Right cardiac atrium (tissue), 5 donors: ENCODE measurements around the gene C1QTNF12. TPM values are rescaled to one million over a fixed set of nuclear protein-coding genes. Genes with fewer than 3 reads are reported as not detected.
A peak's percentile ranks its signal among the peaks of the same experiment; 100 is the strongest.

ENCODE experiments used
- ATAC-seq, 2 donors: fragments of 200-7000 bp; cut with Tn5 transposase; one replicate each; pipeline versions ENCODE4 v1.8.0 to v1.9.1; 2020; ENCODE audit warnings: moderate library complexity in 2 of 2, mild to moderate bottlenecking in 1 of 2
- DNase-seq, 3 donors: peaks; one replicate each; pipeline ENCODE4 v3.0.0-alpha.2; 2020
- H3K27ac ChIP-seq: one replicate; pipeline ENCODE4 v1.5.1; 2013; ENCODE audit warnings: mild to moderate bottlenecking, low read length, control low read depth, moderate library complexity
- H3K27me3 ChIP-seq: one replicate; pipeline ENCODE4 v1.6.1; 2013; ENCODE audit not compliant: control insufficient read depth, insufficient read depth
- H3K4me1 ChIP-seq: one replicate; pipeline ENCODE4 v1.6.1; 2013; ENCODE audit warnings: low read length; ENCODE audit not compliant: control insufficient read depth, insufficient read depth
- H3K4me3 ChIP-seq: one replicate; pipeline ENCODE4 v1.5.1; 2013; ENCODE audit warnings: low read length, control low read depth
- H3K9me3 ChIP-seq: one replicate; pipeline ENCODE4 v1.6.1; 2013; ENCODE audit warnings: low read length; ENCODE audit not compliant: control insufficient read depth
- WGBS: extraction: QIAGEN DNeasy Blood & Tissue Kit; methylation state at CpG from one replicate; pipeline ENCODE4 v1.1.7; 2013; 5-methylcytosine and 5-hydroxymethylcytosine counted together
- intact Hi-C, 4 donors: fragments of 100-400 bp; cut with DNase I; formaldehyde crosslinking; loops; one replicate each; pipeline versions ENCODE4 v1.11.0 to v1.14.0; 2022 to 2023
- polyA plus RNA-seq: library from polyadenylated mRNA; stranded (reverse); fragments of 200-250 nt; gene quantifications from one replicate; pipeline ENCODE4 v1.2.3, GENCODE V29; 2013
- total RNA-seq, 4 donors: library from RNA; stranded (reverse); fragmentation: NEBNext Ultra II Directional; extraction: Animal tissue kit (Norgen Biotek cat#: 25700); gene quantifications; one replicate each; pipeline ENCODE4 v1.2.1, GENCODE V29; 2021
- donor health status: healthy with polysubstance abuse.
- donor health status: DM: no; HTN: yes; CAD: no.
- donor health status: DM: no; HTN: no; CAD: no.
- donor health status: DM: no; HTN: yes; CAD: no; lungs with severe emphysema.
- donor health status: DM: yes; HTN: yes; CAD: no.

C1QTNF12 gene
- total and polyA plus RNA-seq, 5 donors: 0.36 to 2.4 (median 1.0) TPM; not detected in 1

DNA sequence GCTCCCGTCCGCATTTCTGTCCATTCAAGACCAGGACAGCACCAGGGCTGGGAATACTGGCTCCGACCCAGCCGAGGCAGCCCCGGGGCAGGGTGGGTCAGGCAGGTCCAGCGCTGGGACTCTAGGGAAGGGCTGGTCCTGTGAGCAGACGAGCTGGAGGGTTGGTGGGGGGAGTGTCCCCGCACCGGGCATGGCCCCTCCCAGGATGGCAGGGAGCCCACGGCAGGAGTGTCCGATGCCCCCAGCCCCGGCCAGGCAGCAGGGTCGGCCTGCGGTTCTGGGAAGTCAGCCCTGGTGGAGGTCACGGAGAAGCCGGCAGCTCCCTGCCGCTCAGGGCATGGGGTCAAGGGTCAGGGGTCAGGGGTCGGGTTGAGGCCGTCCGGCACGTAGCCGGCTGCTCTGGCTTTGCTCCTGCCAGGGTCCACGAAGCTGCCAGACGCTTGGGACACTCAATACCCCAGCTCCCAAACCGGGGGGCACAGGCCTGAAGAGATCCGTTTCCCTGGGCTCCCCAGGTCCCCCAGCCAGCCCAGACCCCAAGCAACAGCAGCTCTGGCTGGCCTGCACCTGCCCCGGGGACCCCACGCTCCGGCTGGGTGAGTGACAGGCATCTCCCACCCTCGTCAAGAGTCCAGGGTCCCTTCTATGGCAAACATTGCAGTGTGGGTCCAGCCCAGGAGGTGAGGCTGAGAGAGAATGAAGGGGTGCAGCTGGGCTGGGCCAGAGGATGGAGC is 6.7 kb downstream of the C1QTNF12 start:
- intact Hi-C loops: loop anchor here in 1 of 4 donors (10.0 kb wide), 1 partner anchor 115 kb away; no protein-coding TSS in a partner anchor
- Histone ChIP-seq H3K4me1 (no peaks in the 10 kb centered on the region), H3K27ac (no peak overlapping the region), H3K9me3 (no peaks in the 10 kb centered on the region), H3K4me3 (no peak overlapping the region), H3K27me3 (no peaks in the 10 kb centered on the region)
- 26% methylated on average over 30 of the region's 30 CpGs for WGBS
- DNase-seq: no peak
- no peak for ATAC-seq

DNA sequence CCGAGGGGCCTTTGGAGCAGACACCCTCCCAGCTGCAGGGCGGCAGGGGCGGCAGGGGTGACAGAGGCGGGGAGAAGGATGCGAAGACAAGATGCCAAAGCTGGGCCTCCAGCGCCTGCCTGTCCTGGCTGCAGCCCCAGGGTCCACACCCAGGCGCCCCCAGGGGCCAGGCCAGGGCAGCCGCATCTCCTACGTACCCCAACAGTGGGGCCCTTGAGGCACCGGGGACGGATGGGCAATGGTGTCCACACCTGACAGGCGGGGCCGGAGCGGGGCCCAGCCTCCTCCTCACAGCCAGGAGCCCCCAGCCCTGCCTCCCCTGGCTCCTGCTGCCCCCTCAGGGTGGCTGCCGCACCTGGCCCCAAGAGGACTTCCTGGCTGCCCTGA is 7.3 kb downstream of the C1QTNF12 start:
- 57% methylated on average over 15 of the region's 15 CpGs for WGBS
- no peak overlapping the region for H3K4me3 ChIP-seq
- intact Hi-C loops: loop anchor here in 1 of 4 donors (10.0 kb wide), 1 partner anchor 114 kb away; no protein-coding TSS in a partner anchor
- H3K27ac ChIP-seq: no peak overlapping the region
- no peaks in the 10 kb centered on the region for H3K27me3 ChIP-seq
- DNase-seq: no peak
- H3K4me1 ChIP-seq: no peaks in the 10 kb centered on the region
- no peaks in the 10 kb centered on the region for H3K9me3 ChIP-seq
- no peak for ATAC-seq

DNA sequence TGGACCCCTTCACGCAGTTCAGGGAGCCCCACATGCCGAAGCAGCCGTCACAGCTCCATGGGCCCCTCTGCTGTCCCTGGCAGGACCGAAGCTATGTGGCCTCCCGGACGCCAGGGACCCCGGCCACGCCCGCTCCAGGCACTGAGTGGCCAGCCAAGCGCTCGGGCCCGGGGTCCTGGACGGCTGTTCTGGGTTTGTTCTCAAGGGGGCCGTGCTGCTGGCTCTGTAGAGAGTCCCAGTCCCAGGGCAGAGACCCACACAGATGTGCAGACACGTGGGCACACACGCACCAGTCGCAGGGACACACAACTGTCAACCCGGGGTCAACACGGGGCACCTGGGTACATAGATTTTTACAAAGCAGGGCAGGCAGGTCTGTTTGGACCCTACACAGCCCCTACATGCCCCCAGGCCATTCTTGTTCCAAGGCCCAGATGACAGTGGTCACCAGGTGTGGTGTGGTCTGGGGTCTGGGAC is 7.8 kb downstream of the C1QTNF12 start:
- Histone ChIP-seq H3K4me1 (no peaks in the 10 kb centered on the region), H3K27me3 (no peaks in the 10 kb centered on the region), H3K4me3 (no peak overlapping the region), H3K9me3 (no peaks in the 10 kb centered on the region), H3K27ac (no peak overlapping the region)
- DNase-seq: no peak
- intact Hi-C loops: loop anchor here in 1 of 4 donors (10.0 kb wide), 1 partner anchor 114 kb away; no protein-coding TSS in a partner anchor
- no peak for ATAC-seq
- 62% methylated on average over 19 of the region's 19 CpGs for WGBS

DNA sequence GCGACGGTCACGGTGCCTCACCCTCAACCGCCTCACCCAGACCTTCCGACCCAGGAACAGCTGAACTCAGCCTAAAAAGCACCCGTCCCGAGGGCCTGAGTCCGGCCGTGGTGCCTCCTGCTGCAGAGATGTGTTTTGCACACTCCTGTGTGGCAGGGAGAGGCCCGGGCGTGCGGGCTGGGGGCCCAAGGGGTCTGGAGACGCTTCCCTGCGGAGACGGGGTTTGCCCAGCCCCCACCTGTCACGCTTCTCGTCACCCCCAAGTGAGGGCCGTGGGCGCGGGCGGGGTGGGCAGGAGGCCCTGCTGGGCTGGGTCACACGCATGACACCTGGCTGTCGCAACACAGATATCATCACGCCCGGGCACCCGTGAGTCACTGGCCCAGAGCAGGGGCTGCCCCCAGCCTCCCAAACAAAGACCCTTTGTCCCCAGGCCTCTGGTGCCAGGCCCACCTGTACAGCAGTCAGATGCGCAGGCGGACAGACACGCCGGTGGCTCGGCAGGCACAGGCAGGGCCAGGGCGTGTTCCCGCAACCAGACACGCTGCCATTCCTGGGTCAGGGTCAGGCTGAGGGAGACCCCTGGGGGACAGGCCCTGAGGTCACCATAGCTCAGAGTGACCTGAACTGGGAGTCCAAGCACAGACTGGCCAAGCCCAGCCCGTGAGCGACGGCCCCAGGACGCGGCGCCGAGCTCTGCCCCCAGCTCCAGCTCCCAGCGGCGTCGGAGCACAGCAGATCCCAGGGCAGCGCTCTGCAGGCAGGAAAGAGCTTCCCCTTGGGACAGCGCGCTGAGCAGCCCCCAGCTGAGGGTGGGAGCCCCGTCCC is 8.4 kb downstream of the C1QTNF12 start:
- Histone ChIP-seq H3K27me3 (no peaks in the 10 kb centered on the region), H3K4me1 (peaks cover 1% of the 10 kb centered on the region), H3K9me3 (no peaks in the 10 kb centered on the region), H3K27ac (no peak overlapping the region), H3K4me3 (no peak overlapping the region)
- 36% methylated on average over 48 of the region's 48 CpGs for WGBS
- intact Hi-C loops: loop anchor here in 1 of 4 donors (10.0 kb wide), 1 partner anchor 113 kb away; no protein-coding TSS in a partner anchor
- ATAC-seq (no peak), DNase-seq (no peak)

DNA sequence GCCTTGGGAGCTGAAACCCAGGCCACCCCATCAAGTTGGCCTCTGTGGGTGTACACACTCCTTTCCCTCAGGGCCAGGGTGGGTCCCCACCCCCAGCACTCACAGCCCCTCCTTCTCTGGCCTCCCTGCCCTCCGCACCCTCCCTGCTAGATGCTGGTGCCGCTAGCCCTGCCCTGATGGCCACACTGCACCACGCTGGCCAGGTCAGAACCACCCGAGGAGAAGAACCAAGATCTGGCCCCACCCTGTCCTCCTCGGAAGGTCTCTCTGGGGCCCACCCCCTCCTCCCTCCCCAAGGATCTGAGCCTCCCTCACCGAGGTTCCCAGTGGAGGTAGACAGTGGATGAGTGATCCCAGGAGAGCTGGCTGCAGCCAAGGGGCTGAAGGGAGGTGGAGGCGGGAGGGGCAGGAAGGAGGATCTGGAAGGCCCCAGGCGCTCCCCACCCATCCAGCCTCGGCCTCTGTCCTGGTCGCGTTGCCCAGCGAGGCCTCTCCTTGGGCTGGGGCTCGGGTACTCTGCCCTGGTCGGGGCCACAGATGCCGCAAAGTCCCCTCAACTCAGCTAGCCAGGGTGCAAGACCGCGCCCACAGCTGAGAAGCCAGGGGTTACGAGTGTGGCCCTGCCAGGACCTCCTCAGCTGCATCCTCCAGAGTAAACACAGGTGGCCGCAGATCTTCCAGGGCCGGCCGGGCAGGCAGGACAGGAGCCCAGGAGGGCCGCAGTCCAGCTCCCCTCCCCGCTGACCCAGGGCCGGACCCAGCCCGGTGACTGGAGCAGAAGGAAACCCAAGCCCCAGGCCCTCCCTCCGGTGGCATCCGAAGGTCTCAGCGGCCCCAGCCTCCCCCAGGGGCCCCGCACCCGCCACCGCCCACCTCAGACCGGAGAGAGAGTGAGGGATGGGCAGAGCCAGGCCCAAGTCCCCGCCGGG is 9.3 kb downstream of the C1QTNF12 start:
- Histone ChIP-seq H3K4me3 (no peak overlapping the region), H3K27me3 (no peaks in the 10 kb centered on the region), H3K27ac (no peak overlapping the region), H3K9me3 (no peaks in the 10 kb centered on the region), H3K4me1 (peaks cover 5% of the 10 kb centered on the region)
- 39% methylated on average over 34 of the region's 34 CpGs for WGBS
- intact Hi-C loops: loop anchor here in 1 of 4 donors (10.0 kb wide), 1 partner anchor 112 kb away; no protein-coding TSS in a partner anchor
- no peak for DNase-seq
- ATAC-seq: peak in 1 of 2 donors; percentile 3

DNA sequence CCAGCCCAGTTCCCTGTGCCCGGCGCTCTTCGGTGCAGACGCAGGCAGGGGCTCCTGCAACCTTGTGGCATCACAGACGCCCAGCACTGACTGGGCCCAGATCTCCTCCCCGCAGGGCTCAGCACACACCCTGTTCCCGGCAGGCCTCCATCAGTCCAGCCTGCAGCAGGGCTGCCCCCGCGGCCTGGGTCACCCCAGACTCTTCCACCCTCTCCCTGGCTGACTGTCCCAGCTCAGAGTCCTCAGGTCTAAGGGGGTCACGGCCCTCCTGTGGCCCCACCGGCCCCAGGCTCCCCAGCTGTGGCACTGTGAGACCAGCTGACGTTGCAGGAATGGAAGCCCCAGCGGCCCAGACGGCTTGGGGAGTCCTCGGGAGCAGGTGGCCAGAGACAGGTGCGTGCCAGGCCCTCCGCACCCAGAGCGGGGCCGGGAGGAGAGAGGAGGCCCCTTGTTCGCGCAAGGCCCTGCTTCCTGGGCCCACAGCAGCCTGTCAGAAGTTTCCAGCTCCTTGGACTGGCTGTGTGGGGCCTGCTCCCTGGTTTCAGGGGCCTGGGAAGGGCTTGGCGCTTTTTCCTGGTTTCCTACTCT is 10.3 kb downstream of the C1QTNF12 start:
- ATAC-seq: no peak
- no peak overlapping the region for H3K4me3 ChIP-seq
- no peak overlapping the region for H3K27ac ChIP-seq
- no peaks in the 10 kb centered on the region for H3K27me3 ChIP-seq
- peaks cover 5% of the 10 kb centered on the region for H3K4me1 ChIP-seq
- no peaks in the 10 kb centered on the region for H3K9me3 ChIP-seq
- no peak for DNase-seq
- intact Hi-C loops: loop anchor here in 1 of 4 donors (10.0 kb wide), 1 partner anchor 111 kb away; no protein-coding TSS in a partner anchor
- 80% methylated on average over 22 of the region's 22 CpGs for WGBS

DNA sequence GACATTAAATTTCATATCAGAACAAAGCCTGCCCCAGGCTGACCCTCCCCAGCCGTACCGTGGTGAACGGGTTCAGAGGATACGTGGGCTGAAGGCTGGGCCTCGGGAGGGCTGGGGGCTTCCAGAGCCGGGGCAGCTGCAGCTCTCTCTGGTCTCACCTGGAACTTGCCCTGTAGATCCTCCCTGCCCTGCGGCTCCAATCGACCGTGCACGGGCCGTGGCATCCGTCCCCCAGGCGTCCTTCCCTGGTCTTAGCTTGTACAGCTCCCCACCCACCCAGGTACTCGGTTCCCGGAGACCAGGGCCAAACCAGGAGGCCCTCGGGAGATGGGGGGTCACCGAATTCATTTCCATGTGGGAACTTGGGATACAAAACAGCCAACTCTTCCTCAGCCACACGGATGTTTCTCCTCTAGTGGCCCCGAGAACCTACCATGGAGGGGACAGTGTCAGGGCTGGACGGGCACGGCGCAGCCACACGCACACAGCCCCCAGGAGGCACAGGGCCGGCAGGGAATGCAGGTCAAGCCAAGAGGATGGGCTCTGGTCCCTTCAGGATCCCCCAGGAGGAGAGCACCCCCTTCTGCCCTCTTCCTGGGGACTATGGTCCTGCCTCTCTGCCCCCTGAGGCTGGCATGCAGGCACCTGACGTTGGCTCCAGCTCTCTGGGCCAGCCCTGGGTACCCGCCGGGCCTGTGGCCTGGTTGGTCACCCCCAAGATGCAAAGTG is 11.3 kb downstream of the C1QTNF12 start:
- Histone ChIP-seq H3K9me3 (no peaks in the 10 kb centered on the region), H3K27me3 (no peaks in the 10 kb centered on the region), H3K4me1 (peaks cover 5% of the 10 kb centered on the region), H3K4me3 (no peak overlapping the region), H3K27ac (no peak overlapping the region)
- ATAC-seq (no peak), DNase-seq (no peak)
- 89% methylated on average over 27 of the region's 27 CpGs for WGBS
- intact Hi-C loops: loop anchor here in 1 of 4 donors (10.0 kb wide), 1 partner anchor 110 kb away; no protein-coding TSS in a partner anchor

DNA sequence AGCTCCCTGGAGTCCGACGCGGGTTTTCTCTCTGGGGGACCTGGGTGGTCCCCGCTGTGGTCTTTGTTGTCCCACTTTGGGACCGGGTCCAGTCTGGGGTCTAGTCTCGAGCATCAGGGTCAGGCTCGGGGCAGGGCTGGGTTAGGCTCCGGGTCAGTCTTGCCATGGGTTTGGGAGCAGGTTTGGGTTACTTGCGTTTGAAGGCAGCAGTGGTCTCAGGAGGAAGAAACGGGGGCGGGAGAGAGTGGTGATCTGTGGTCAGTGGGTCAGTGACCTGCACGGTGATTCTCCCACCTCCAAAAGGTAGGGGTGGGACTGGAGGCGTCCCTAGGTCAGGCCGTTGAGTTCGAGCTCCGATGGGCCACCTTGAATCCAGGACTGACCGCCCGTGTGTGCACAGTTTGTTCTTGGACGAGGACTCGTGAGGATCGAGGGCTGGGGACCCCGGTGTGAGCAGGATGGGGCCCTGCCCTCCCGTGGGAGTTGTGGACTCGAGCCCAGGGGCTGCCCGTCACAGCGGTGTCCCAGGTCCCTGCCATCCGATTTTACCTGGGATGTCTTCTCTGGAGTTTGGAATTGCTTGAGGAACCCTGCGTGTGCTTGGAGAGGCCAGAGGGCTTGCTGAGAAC is 12.2 kb downstream of the C1QTNF12 start:
- intact Hi-C loops: loop anchor here in 1 of 4 donors (10.0 kb wide), 1 partner anchor 109 kb away; no protein-coding TSS in a partner anchor
- Histone ChIP-seq H3K9me3 (no peaks in the 10 kb centered on the region), H3K27ac (no peak overlapping the region), H3K4me3 (no peak overlapping the region), H3K4me1 (peaks cover 11% of the 10 kb centered on the region), H3K27me3 (no peaks in the 10 kb centered on the region)
- DNase-seq (no peak), ATAC-seq (no peak)
- WGBS: 95% methylated on average over 28 of the region's 28 CpGs

DNA sequence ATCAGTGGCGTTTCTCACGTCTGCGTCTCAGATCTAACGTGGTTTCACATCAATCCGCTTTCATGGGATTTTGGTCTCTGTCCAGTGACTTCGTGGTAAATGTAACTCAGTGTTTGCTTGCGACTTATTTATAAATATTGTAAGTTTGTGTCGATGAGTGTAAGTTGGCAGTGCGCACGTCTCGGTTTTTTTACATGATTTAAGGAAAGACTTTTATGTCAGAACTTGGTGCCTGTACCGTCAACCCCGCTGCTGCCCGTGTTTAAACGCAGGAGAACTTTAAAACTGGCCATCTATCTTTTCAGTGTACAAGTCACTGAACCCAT is 13.0 kb downstream of the C1QTNF12 start:
- DNase-seq (no peak), ATAC-seq (no peak)
- WGBS: 97% methylated on average over 15 of the region's 15 CpGs
- Histone ChIP-seq H3K4me1 (peaks cover 11% of the 10 kb centered on the region), H3K27ac (no peak overlapping the region), H3K4me3 (no peak overlapping the region), H3K9me3 (no peaks in the 10 kb centered on the region), H3K27me3 (no peaks in the 10 kb centered on the region)
- intact Hi-C loops: loop anchor here in 1 of 4 donors (10.0 kb wide), 1 partner anchor 109 kb away; no protein-coding TSS in a partner anchor
